ENCODE results near the gene LDLRAD2.
"Not testable (repeated sequence)": the region's sequence is repeated elsewhere in the genome, so short reads cannot be mapped to it uniquely, and the experiment has no call there.

LDLRAD2 gene

DNA sequence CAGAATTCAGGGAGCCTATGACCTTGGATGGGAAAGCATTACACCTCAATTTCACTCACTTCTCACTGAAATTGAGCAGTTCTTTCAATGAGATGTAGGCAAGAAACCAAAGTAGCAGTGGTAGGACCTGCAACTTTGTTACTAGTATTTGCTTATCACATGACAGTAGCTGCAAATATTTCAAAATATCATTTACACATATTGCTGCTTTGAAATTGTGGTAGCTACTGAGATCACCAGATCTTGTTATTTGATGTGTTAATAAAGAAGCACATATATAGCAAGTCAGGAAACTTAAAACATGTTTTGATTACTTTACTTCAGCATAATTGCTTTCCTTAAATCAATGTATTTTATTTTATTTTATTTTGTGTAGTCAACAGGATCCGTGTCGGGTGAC is 12.9 kb downstream of the LDLRAD2 start:
- no peak for DNase-seq

- no peak for DNase-seq
Measured at GRCh38 chr1:21825393-21825792, 13.3 kb downstream of the LDLRAD2 start.

DNA sequence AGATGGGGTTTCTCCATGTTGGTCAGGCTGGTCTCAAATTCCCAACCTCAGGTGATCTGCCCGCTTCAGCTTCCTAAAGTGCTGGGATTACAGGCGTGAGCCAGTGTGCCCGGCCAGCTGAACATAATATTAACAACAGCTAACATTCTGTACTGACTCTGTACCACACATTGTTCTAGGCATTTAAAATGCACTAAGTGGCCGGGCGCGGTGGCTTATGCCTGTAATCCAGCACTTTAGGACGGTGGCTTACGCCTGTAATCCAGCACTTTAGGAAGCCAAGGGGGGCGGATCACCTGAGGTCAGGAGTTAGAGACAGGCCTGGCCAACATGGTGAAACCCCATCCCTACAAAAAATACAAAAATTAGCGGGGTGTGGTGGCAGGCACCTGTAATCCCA is 14.6 kb downstream of the LDLRAD2 start:
- DNase-seq: not testable (repeated sequence)

GRCh38 chr1:21827141-21827679 is 15.1 kb downstream of the LDLRAD2 start:
- no peak for DNase-seq

GRCh38 chr1:21828075-21828474 is 16.0 kb downstream of the LDLRAD2 start:
- DNase-seq: no peak

- no peak for DNase-seq
Measured at GRCh38 chr1:21828506-21829210, 16.6 kb downstream of the LDLRAD2 start.

DNA sequence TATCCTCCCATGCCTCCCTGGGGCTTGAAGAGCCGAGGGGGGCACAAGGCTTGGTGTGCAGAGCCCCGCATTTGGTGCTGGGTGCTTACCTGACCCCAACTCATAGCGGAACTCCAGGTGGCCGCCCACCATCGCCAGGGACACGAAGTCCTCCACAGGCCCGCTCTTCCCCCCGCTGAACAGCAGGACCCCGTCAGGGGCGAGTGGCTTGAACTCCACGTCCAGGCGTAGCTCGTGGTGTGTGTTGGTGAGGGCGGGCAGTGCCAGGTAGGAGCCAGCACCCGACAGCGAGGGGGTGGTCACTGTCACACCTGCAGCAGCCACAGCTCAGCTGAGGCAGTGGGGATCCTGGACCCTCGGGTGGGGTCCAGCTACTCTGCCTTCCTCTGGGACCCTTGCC is 17.2 kb downstream of the LDLRAD2 start:
- no peak for DNase-seq

DNA sequence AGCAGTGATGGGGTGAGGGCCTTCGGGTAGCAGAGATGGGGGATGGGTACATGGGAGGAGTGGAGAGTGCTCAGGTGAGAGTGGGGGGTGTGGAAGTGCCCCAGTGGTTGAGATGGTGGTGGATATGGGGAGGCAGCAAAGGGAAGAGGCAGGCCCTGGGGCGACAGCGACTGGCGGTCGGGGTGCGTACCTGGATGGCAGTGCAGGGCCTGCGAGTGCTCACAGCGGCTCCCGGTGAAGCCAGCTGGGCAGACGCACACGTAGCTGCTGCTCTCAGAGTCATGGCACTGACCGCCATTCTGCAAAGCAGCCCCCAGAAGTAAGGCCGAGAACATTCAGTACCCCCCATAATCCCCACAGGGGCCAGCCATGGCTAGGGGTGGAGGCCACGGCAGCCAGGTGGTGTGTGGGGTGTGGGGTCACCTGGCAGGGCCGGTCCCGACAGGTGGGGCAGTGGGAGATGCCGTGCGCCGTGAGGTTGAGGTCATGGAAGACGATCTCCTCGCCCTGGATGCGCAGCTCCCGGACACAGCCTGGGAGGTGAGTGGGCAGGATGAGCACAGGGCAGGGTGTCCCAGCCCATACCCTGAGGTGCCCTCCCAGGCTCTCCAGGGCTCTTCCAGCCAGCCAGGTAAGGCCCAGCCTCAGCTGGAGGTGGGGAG is 18.9 kb downstream of the LDLRAD2 start:
- no peak for DNase-seq

- no peak for DNase-seq
Measured at GRCh38 chr1:21831454-21831970, 19.4 kb downstream of the LDLRAD2 start.

DNA sequence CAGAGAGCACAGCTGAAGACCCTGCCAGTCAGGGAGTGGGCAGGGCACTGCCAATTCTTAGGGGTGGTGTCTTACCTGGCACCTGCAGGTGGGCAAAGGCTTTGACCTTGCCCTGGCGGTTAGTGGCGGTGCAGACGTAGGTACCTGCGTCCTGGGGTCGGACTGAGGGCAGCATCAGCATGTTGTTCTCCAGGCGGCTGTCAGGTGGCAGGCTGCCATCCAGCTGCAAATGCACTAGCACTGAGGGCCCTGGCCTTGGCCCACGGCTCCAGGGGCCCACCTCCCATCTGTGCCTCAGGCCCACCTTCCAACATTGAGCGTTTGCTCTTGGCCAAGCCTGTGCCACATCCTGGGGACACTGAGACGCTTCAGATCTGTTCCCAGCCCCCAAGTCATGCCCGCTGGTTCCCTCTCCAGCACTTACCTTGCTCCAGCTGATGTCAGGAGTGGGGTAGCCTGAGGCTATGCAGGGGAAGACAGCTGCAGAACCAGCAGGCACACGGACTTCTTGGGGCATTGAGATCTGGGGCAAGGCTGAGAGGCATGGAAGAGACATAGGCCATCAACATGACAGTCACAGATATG is 21.4 kb downstream of the LDLRAD2 start:
- no peak for DNase-seq

DNA sequence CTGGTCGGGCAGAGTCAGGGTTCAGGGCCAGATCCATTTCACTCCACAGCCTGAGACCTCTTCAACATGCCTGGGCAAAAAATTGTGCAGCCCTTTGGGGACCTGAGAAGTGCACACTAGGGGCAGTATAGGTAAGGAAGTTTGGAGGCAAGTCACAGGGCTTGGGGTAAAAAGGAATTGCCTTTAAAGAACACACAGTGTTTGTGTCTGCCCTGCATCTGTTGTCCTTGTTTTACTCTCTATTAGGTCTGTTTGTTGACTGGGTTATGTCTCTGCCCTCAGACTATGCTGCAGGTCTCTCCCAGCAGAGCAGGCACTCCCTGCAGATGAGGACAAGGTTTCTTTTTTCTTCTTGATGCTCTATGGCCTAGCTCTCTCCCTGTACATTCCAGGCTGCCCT is 22.0 kb downstream of the LDLRAD2 start:
- no peak for DNase-seq

GRCh38 chr1:21834666-21835065 is 22.6 kb downstream of the LDLRAD2 start:
- no peak for DNase-seq

DNA sequence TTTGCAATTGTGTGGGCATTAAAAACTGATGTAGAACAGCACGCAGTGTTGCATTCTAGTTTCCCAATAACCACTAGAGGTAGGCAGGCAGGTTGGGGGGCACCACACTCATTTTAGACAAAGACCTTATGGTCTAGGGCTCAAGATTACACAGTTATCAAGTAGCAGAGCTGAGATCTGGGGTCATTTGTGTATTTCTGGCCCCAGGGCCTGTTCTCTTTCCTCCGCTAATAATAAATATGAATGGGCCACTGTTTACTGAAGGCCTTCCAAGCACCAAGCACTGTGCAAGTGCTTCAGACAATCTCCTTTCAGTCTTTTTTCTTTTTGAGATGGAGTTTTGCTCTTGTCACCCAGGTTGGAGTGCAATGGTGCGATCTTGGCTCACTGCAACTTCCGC is 23.9 kb downstream of the LDLRAD2 start:
- no peak for DNase-seq

DNA sequence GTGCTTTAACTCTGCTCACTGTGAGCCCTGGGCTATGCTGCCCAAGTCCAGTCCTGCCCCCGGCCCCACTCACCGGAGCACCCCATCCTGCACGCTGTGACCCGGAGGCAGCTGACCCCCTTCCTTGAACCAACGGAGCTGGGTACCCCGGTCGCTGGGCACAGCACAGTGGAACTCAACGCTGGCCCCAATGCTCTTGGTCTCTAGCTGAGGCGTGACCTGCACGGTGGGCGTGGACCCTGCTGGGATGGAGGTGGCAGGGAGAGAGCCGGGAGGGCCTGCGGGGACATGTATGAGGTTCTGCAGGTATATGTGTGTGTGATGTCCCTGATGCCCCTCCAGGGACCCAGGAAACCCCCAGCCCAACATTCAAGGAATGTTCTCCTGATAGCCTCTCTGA is 24.7 kb downstream of the LDLRAD2 start:
- no peak for DNase-seq

GRCh38 chr1:21837476-21837875 is 25.4 kb downstream of the LDLRAD2 start:
- DNase-seq: no peak

- no peak for DNase-seq
Measured at GRCh38 chr1:21838359-21839157, 26.5 kb downstream of the LDLRAD2 start.

DNA sequence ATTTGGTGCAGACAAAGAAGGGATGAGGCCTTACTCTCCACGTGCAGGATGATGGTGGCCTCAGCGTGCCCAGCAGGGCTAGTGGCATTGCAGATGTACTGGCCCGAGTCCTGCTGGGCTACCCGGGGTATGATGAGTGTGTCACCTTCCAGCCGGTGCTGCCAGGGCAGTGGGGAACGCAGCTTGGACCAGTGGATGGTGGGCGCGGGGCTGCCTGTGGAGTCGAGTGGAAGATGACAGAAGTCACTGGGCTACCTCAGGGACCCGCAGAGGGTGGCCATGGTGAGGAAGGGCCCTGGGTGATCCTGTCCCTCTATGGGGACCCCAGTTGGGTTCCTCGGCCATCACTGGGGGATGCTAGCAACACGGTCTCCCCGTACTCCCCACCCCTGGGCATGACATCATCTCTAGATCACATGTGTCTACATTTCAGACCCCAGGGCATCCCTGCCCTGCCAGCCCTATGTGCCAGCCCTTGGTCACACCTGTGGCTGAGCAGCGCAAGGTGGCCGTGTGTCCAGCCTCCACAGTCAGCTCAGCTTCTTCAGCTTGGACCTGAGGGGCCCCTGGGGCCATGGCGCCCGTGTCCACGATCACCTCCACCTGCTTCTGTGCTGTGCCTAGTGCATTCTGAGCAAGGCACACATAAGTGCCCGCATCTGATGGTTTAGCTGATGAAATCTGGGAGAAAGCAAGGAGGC is 27.4 kb downstream of the LDLRAD2 start:
- no peak for DNase-seq

DNA sequence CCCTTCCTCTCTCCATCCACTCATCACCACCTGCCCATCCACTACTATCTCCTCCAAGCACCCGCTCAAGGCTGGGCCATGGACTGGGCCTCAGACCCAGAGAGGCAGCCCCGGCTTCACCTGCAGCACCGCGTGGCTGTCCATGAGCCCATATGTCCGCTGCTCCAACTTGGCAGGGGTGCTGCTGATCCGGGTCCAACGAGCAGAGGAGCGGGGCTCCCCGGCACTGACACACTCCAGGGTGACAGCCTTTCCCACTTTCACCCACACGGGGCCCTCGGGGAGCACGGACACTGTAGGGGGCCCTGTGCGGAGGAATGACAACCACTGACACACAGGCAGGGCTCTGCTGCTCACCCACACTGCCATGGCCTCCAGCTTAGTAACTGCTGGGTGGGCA is 28.9 kb downstream of the LDLRAD2 start:
- DNase-seq: no peak

- no peak for DNase-seq
Measured at GRCh38 chr1:21841852-21842466, 29.9 kb downstream of the LDLRAD2 start.

DNA sequence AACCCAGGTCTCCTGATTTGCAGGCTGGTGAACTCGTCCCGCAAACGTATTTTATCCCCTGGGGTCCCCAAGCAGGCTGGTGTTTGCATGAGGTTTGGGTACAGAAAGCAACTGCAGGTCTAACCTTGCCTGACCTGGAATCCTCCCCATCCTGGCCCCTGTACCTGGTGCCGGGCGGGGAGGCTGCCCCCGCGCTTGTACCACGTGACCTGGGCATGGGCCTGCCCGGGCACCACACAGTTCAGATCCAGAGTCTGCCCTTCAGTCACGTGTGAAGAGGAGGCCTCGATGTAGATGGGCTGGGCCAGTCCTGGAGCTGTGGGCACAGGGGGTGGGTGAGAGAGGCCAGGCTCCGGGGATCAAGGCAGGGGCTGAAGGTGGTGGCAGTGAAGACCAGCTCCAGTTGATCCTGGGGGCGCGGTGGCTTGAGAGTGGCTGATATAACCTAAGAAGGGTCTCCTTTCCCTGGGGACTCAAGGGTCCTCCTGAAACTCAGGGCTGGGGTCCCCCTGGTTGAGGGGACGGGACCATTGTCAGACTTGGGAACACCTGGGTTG is 30.6 kb downstream of the LDLRAD2 start:
- DNase-seq: no peak

GRCh38 chr1:21843208-21843607 is 31.1 kb downstream of the LDLRAD2 start:
- DNase-seq: no peak

DNA sequence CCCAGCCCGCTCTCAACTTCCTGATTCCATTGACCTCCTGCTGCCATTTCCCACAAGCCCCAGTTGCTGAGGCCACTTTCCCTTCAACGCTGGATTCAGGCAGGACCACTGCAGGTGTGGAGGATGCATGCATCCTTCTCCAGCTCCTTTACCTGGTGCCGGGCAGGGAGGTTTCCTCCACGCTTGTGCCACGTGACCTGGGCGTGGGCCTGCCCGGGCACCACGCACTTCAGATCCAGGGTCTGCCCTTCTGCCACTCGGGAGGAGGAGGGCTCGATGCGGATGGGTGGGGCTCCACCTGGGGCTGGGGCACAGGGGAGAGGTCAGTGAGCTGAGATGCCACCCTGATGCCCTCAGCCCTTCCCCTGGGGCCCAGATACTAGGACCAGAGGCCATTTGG is 31.9 kb downstream of the LDLRAD2 start:
- no peak for DNase-seq
